ENCODE measurements around the gene FGGY.

DNA sequence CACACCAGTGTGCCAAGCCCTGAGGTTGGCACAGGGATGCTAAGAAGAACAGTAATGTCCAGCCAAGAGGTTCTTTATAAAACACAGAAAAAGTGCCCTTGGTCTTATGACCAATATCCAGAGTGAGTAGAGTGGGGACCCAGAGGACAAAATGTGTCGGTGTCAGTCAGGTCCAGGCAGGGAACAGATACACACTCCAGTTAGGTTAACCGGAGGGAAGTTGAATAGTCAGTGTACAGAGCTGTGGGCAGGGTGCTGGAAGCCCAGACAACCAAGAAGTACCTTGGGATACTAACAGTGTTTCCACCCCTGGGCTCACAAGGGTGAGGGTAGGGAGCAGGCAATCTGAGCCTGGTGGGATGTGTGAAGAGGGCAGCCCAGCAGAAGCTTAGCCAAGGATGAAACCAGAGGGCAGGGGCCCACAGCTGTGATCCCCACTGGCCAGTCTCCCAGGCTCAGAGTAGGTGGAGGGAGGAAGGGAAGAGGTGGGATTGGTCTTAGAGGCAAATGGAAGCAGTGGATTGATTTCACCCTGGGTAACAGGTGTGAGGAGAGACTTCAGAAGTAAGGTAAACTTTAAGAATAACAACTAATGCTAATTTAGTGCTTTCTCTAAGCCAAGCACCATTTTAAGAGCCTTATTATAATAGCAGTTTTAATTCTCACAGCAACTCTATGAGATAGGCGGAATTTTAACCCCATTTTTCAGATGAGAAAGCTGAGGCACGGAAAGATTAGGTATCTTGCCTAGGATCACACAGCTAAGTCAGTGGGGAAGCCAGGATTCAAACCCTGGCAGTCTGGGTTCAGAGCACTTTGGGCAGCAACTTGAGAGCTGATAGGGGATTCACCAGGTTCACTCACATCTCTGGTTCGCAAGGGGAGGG is 374.4 kb downstream of the FGGY start:
- TF ChIP-seq, protein P1, sequence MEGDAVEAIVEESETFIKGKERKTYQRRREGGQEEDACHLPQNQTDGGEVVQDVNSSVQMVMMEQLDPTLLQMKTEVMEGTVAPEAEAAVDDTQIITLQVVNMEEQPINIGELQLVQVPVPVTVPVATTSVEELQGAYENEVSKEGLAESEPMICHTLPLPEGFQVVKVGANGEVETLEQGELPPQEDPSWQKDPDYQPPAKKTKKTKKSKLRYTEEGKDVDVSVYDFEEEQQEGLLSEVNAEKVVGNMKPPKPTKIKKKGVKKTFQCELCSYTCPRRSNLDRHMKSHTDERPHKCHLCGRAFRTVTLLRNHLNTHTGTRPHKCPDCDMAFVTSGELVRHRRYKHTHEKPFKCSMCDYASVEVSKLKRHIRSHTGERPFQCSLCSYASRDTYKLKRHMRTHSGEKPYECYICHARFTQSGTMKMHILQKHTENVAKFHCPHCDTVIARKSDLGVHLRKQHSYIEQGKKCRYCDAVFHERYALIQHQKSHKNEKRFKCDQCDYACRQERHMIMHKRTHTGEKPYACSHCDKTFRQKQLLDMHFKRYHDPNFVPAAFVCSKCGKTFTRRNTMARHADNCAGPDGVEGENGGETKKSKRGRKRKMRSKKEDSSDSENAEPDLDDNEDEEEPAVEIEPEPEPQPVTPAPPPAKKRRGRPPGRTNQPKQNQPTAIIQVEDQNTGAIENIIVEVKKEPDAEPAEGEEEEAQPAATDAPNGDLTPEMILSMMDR (IDR thresholded peaks at IDR 0.05): no peak
- TF ChIP-seq POLR2A (IDR thresholded peaks at IDR 0.05): no peak
